HepG2 (cell line): ENCODE results near the gene CSNK2B. TPM values are rescaled to one million over a fixed set of nuclear protein-coding genes. Genes with fewer than 3 reads are reported as not detected.

ENCODE experiments used
- AGO2 ChIP-seq: fragments of 200-400 bp; formaldehyde crosslinking; optimal IDR thresholded peaks from 2 replicates; pipeline ENCODE3; 2017; ENCODE audit warnings: mild to moderate bottlenecking, low read depth, low read length, moderate library complexity
- DBP ChIP-seq: sonication (generic); formaldehyde crosslinking; IDR thresholded peaks from 2 replicates; pipeline ENCODE4 v1.4.0; 2020; ENCODE audit warnings: missing genetic modification reagents; ENCODE audit errors: not compliant biosample characterization
- ETV5 ChIP-seq: IDR thresholded peaks from 2 replicates; pipeline ENCODE4 v1.6.1; 2018; ENCODE audit warnings: missing biosample characterization, missing genetic modification reagents, inconsistent platforms, borderline replicate concordance
- HOMEZ ChIP-seq: IDR thresholded peaks from 2 replicates; pipeline ENCODE4 v1.6.1; 2016; ENCODE audit warnings: low read depth
- KDM2A ChIP-seq: sonication (generic); formaldehyde crosslinking; IDR thresholded peaks from 2 replicates; pipeline ENCODE4 v1.4.0; 2020; ENCODE audit warnings: low read depth, missing genetic modification reagents, borderline replicate concordance
- MBD4 ChIP-seq: IDR thresholded peaks from 2 replicates; pipeline ENCODE4 v1.6.1; 2012; ENCODE audit warnings: low read length, inconsistent platforms, borderline replicate concordance
- MLX ChIP-seq: IDR thresholded peaks from 2 replicates; pipeline ENCODE4 v1.6.1; 2016
- MTA3 ChIP-seq: sonication (generic); formaldehyde crosslinking; IDR thresholded peaks from 2 replicates; pipeline ENCODE4 v1.4.0; 2020; ENCODE audit warnings: missing genetic modification reagents
- NRL ChIP-seq: sonication (generic); formaldehyde crosslinking; IDR thresholded peaks from 2 replicates; pipeline ENCODE4 v1.5.0; 2020; ENCODE audit warnings: missing genetic modification reagents, mild to moderate bottlenecking, moderate library complexity, borderline replicate concordance
- RFX1 ChIP-seq: fragments of 450-650 bp; IDR thresholded peaks from 2 replicates; pipeline ENCODE4 v1.6.1; 2017
- SAP130 ChIP-seq: IDR thresholded peaks from 2 replicates; pipeline ENCODE4 v1.6.1; 2016; ENCODE audit warnings: low read depth
- SMAD3 ChIP-seq: sonication (generic); formaldehyde crosslinking; IDR thresholded peaks from 2 replicates; pipeline ENCODE4 v1.4.0; 2020; ENCODE audit warnings: missing genetic modification reagents
- ZBTB26 ChIP-seq: IDR thresholded peaks from 2 replicates; pipeline ENCODE4 v1.6.1; 2016; ENCODE audit warnings: missing compliant biosample characterization, missing genetic modification reagents, borderline replicate concordance
- ZBTB38 ChIP-seq: sonication (generic); formaldehyde crosslinking; IDR thresholded peaks from 2 replicates; pipeline ENCODE4 v1.5.1; 2020; ENCODE audit warnings: mild to moderate bottlenecking, missing genetic modification reagents
- ZFP36 ChIP-seq: fragments of 150-350 bp; IDR thresholded peaks from 2 replicates; pipeline ENCODE4 v1.6.1; 2018; ENCODE audit warnings: borderline replicate concordance, low read length, low read depth; ENCODE audit not compliant: partially characterized antibody
- ZFP91 ChIP-seq: sonication (generic); formaldehyde crosslinking; IDR thresholded peaks from 2 replicates; pipeline ENCODE4 v1.9.0; 2022; ENCODE audit warnings: missing genetic modification reagents, mild to moderate bottlenecking, borderline replicate concordance
- ZGPAT ChIP-seq: IDR thresholded peaks from 2 replicates; pipeline ENCODE4 v1.6.1; 2016; ENCODE audit warnings: mild to moderate bottlenecking
- ZNF333 ChIP-seq: sonication (generic); formaldehyde crosslinking; IDR thresholded peaks from 2 replicates; pipeline ENCODE4 v1.4.0; 2020; ENCODE audit warnings: mild to moderate bottlenecking, missing genetic modification reagents, borderline replicate concordance
- ZNF574 ChIP-seq: sonication (generic); formaldehyde crosslinking; IDR thresholded peaks from 2 replicates; pipeline ENCODE4 v1.4.0; 2020; ENCODE audit warnings: missing genetic modification reagents
- polyA plus RNA-seq, 8 experiments: library from polyadenylated mRNA; depleted of rRNA in 3 of 8; stranded (reverse) in 7 of 8; unstranded in 1 of 8; fragments of >200 nt; fragmentation: Illumina TruSeq in 4 of 8; extraction: Trizol in 4 of 8; gene quantifications; 2 replicates each; pipeline versions ENCODE4 v1.2.1 to v1.2.3, GENCODE V29; 2011 to 2016; ENCODE audit warnings: low read depth in 4 of 8, missing spikeins in 1 of 8, mixed read lengths in 1 of 8; ENCODE audit not compliant: insufficient read depth in 1 of 8
- total RNA-seq, 5 experiments: library from RNA; depleted of rRNA; stranded (reverse); fragments of >200 nt; fragmentation: Illumina TruSeq; extraction: Trizol; gene quantifications; 2 replicates each; pipeline ENCODE4 v1.2.3, GENCODE V29; 2016; ENCODE audit warnings: low read depth in 1 of 5

Gene CSNK2B
- total and polyA plus RNA-seq, 2 of the 13 experiments (the other 11 are each of a cell fraction or from before 2014, with no cell fraction given), result 111 to 296 TPM

GRCh38 chr6:31630177-31630934 is 35.5 kb upstream of the CSNK2B start (continued):
- TF ChIP-seq ZNF574 (CRISPR knock-in tag) (no peak), ZNF333 (CRISPR knock-in tag) (no peak), SMAD3 (CRISPR knock-in tag) (no peak), AGO2 (peak; percentile 18), RFX1 (no peak), SAP130 (CRISPR knock-in tag) (no peak), DBP (CRISPR knock-in tag) (no peak), NRL (CRISPR knock-in tag) (no peak), ZGPAT (no peak), ZBTB26 (no peak), KDM2A (CRISPR knock-in tag) (no peak), ZFP91 (no peak), ZFP36 (no peak), MTA3 (CRISPR knock-in tag) (no peak), ZBTB38 (CRISPR knock-in tag) (no peak), HOMEZ (CRISPR knock-in tag) (no peak), MLX (CRISPR knock-in tag) (no peak), ETV5 (CRISPR knock-in tag) (no peak), MBD4 (no peak)
